HFF-Myc (cell line): ENCODE data around the gene IFT52.

Source experiments
- DNase-seq: peaks from one replicate; pipeline ENCODE4 v3.0.0-alpha.2; 2011; ENCODE audit warnings: low read depth; ENCODE audit errors: extremely low read depth
- H3K4me3 ChIP-seq: replicated peaks from 2 replicates; pipeline ENCODE4 v1.5.1; 2011; ENCODE audit warnings: low read depth, mild to moderate bottlenecking, control low read depth, low read length
- TF ChIP-seq, protein P1 (sequence below): IDR thresholded peaks from 2 replicates; pipeline ENCODE4 v1.5.1; 2012; ENCODE audit warnings: mild to moderate bottlenecking, low read depth, low read length, control low read depth; ENCODE audit errors: missing control alignments

The IFT52 gene

DNA sequence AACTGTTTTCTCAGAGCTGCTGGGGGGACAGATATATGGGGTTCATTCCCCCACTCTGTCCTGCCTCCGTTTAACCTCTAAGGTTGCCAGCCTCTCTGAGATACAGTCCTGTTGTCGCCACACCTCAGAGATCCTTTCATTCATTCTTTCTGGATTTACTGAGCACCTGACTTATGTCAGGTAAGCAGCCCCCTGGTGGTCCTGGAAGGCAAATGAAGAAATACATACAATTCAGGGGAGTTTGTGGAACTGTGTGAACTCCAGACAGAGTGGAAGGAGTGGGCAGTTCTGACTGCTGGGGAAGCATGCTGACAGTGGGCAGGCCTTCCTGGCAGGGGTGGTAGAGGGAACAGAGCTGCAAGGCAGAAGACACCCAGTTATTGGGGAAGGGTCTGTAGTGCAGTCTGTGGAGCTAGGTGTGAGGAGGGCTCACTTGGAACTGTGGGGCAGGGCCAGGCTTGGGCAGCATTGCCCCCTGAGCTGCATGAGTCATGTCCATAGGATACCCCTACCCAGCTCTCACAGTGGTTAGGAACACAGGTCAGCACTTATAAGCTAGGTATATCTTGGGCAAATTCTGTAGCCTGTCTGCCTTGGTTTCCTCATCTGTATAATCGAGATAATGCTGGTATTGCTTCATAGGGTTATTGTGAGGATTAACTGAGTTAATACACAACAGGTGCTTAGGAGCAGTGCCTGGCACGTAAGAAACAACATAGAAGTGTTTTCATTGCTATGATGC, 44.7 kb upstream of the IFT52 start:
- H3K4me3 ChIP-seq: no peak overlapping the region
- TF ChIP-seq, protein P1, sequence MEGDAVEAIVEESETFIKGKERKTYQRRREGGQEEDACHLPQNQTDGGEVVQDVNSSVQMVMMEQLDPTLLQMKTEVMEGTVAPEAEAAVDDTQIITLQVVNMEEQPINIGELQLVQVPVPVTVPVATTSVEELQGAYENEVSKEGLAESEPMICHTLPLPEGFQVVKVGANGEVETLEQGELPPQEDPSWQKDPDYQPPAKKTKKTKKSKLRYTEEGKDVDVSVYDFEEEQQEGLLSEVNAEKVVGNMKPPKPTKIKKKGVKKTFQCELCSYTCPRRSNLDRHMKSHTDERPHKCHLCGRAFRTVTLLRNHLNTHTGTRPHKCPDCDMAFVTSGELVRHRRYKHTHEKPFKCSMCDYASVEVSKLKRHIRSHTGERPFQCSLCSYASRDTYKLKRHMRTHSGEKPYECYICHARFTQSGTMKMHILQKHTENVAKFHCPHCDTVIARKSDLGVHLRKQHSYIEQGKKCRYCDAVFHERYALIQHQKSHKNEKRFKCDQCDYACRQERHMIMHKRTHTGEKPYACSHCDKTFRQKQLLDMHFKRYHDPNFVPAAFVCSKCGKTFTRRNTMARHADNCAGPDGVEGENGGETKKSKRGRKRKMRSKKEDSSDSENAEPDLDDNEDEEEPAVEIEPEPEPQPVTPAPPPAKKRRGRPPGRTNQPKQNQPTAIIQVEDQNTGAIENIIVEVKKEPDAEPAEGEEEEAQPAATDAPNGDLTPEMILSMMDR: no peak
- no peak for DNase-seq

DNA sequence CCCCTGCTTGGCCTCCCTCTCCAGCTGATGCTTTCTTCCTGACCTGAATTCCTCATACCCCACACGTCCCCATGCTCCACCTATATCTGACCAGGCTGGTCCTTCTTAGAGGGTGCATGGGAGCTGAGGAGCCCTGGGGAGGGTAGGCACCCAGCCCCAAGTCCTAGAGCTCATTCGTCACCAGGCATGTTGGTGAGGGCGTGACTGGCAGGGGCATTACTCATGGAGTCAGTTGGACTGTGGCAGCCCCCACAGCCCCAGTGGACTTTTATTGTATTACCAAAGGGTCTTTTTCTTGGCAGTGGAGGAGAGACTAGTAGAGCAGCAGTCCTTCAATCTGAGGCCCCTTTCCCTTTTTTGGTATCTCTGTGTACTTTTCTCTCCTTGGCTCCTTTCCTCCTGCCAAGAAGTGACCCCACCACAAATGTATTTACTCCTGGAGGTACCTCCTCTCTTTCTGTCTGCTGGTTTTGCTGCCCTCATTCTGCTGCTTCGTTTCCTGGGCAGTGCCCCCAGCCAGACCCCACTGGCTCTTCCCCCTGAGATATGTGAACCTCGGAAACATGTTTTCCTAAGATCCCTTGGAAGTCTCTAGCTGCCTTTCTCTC, 42.4 kb upstream of the IFT52 start:
- no peak overlapping the region for H3K4me3 ChIP-seq
- TF ChIP-seq, protein P1: no peak
- DNase-seq: no peak

DNA sequence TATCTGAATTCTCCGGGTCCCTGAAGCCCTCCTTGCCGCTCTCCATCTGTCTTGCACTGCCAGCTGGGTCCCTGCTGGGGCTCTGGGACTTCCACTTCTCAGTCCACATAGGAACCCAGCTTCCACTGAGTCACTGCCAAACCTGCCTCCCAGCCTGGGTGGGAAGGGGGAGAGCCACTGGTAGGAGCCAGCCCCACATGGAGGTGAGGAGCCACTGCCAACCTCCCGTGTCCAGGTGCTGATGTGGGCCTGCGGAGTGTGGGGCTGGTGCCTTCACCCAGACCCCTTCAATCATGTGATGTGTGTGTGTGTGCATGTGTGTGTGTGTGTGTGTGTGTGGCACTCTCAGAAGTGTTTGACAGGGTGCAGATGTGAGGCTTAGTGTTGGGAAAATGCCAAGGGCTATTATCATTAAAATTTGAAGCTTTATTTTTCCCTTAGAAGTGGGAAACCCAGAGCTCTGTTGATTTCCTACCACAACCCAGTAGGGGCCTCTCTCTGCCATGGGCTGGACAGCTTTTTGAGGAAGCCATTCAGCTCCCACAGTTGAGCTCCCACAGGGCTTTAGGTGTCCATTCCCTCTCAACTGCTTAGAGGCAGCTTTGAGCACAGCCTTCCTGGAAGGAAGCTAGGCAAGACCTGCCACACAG, 41.2 kb upstream of the IFT52 start:
- DNase-seq: no peak
- TF ChIP-seq, protein P1: no peak
- no peak overlapping the region for H3K4me3 ChIP-seq

DNA sequence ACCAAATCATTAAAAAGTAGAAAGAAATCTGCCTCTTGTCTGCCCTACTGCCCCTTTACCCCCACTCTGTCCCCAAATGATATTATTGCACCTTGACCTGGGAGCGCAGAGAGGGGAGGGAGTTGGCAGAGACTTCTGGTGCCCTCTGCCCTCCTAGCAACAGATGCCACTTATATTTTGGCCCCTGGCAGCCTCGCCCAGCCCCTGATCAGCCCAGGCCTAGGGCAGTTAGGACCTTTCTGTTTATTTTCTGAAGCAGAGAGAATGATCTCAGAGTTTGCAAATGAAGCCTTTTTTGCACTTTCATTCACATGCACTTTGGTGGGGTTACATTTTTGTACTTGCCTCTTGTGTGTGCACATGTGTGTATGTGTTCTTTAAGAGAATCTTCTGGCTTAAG, 40.3 kb upstream of the IFT52 start:
- TF ChIP-seq, protein P1: no peak
- no peak for DNase-seq
- no peak overlapping the region for H3K4me3 ChIP-seq

DNA sequence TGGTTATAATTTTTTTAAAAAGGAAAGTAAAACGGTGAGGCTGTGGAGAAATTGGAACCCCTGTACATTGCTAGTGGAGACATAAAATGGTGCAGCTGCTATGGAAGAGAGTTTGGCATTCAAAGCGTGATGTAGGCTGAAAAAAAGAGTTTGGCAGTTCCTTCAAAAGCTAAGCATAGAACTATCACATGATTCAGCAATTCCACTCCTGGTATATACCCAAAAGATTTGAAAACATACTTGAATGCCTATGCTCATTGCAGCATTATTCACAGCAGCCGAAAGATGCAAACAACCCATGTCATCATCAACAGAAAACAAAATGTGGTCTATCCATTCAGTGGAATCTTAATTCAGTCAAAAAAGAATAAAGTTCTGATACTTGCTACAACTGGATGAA, 36.4 kb upstream of the IFT52 start:
- H3K4me3 ChIP-seq: no peak overlapping the region
- TF ChIP-seq, protein P1: no peak
- no peak for DNase-seq

DNA sequence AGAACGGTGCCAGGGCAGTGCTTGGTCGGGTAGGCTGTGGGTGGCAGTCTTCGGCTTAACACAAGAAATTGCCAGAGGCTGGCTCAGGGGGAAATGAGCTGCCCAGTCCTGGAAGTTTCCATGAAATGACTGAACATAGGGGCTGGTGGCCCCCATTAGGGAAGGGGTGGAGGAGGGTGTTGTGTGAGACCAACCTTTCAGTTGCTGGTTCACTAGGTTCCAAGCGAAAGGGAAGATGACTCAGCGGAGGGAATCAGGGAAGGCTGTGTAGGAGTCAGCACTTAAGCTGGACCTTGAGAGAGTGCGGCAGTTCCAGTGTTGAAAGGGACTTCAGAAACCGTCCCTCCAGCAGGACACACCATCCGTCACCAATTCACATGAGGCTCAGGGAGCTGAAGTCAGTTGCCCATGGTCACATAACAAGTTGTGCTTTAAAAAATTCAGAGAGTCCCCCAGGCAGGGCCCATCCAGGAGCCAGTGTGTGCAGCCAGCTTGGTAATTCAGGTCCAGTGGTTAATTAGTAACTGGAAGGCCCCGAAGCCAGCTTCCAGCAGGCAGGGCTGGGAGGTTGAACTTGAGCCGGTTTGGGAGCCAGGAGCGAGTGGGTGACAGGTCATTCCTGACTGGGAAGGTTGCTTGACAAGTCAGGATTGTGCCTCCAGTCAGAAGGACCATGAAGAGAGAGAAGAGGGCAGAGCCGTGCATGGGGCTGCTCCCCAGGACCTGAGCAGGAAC, 32.2 kb upstream of the IFT52 start, which contains the start of gene SGK2:
Gene SGK2 (plus strand): TSS at position 616 of the 735 bp plus-strand sequence. CDS start 7,469 bp downstream, outside the sequence.
- no peak for DNase-seq
- TF ChIP-seq, protein P1: no peak

More for the DNA sequence above, 32.2 kb upstream of the IFT52 start, which contains the start of gene SGK2:
- H3K4me3 ChIP-seq: no peak within 1 kb of the TSS
